ENCODE data around the gene SUN2.

DNA sequence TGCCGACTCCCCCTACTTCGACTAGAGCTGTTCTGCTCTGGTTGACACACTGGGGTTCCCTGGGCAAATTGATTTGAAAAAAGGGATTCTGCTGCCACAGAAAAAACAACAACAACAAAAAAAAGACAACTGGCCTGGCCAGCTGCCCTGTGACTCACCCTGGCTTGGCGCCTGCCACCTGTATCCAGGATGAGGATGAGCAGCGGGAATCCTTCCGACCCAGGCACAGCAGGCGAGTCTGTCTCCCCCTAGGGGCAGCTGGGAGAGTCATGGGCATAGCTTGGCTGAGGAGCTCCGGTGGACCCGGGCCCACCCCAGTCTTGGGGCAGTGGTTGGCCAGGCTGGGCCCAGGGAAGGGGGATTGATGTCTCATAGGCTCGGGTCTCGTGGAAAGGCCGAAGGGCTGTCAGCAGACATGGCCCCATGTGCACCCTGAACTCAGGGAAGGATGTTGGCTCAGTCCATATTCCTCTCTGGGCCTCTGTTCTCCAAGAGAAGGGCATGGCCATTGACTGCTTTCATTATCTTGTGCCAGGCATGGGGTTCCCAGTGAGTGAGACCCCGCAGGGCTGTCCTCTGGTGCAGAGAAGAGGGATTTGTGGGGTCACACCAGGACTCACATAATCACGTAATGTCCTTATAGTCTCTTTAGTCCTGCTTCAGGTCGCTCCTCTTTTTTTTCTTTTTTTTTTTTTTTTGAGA is 10.4 kb upstream of the SUN2 start:
- TF ChIP-seq POLR2A (IDR thresholded peaks at IDR 0.05; ENCODE audit: low read depth, low read length) = no peak
- TF ChIP-seq POLR2AphosphoS5 (IDR thresholded peaks at IDR 0.05; ENCODE audit: low read depth, low read length) = no peak
- no peak for TF ChIP-seq TAF1 (IDR thresholded peaks at IDR 0.05; ENCODE audit: low read depth, low read length)
- TF ChIP-seq SPI1 (IDR thresholded peaks at IDR 0.05; ENCODE audit: low read depth, low read length) = no peak
- no peak for TF ChIP-seq PAX5 (IDR thresholded peaks at IDR 0.05; ENCODE audit: insufficient read depth, low read length, severe bottlenecking)

All from GM12891 (cell line).